Cardiac fibroblast (primary cell): Measurements from ENCODE around the gene PRKCA.

Source experiments
- DNase-seq, 2 donors: peaks; one replicate each; pipeline versions ENCODE4 v3.0.0 to v3.0.0-alpha.2; 2010; ENCODE audit warnings: low read depth in 2 of 2
- H3K4me3 ChIP-seq, 2 donors: replicated peaks in 1 of 2; 1 replicate in 1 of 2; 2 replicates in 1 of 2; pipeline ENCODE4 v1.5.1; 2011; ENCODE audit warnings: low read depth in 2 of 2, low read length in 2 of 2, mild to moderate bottlenecking in 2 of 2, moderate library complexity in 1 of 2
- CTCF ChIP-seq: IDR thresholded peaks from one replicate; pipeline ENCODE4 v1.5.1; 2011; ENCODE audit warnings: low read depth, mild to moderate bottlenecking, low read length, inconsistent platforms

PRKCA gene

GRCh38 chr17:66458782-66459181 lies 156.4 kb downstream of the PRKCA start:
- no peak for DNase-seq
- no peak for TF ChIP-seq CTCF
- H3K4me3 ChIP-seq, result no peak overlapping the region

- DNase-seq, result peak; percentile 99
- TF ChIP-seq CTCF, result no peak
- peak overlapping the region in 1 of 2 donors; percentile 2 for H3K4me3 ChIP-seq
Measured at GRCh38 chr17:66459811-66460270, 157.4 kb downstream of the PRKCA start.

GRCh38 chr17:66460558-66460957 lies 158.1 kb downstream of the PRKCA start:
- no peak for DNase-seq
- no peak overlapping the region for H3K4me3 ChIP-seq
- TF ChIP-seq CTCF, result no peak

DNA sequence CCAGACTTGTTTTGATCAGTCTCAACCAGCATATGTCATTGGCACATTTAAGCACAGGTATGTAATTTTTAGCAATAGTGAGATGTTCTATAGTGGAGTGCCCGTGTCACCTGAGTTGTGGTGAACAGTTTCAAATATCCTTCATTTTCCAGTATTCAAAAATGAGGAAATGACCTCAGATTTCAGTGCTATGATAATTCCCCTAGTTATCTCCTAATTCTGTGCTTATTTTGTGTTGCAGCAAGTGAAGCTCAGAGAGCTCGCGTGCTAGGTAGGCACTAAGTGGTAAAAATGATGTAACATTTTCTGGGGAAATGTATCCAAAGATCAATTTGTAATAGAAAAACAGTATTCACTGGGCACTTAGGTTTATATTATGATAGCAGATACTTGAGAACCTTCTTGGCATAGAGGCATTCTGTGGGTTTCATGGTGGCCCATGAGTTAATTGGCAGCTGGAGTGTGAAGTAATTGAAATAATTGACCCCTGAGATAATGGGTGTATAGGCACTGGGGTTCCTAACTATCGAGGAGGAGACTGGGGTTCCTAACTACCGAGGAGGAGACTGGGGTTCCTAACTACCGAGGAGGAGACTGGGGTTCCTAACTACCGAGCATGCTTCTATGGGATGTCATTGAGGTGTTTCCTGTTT lies 159.1 kb downstream of the PRKCA start:
- TF ChIP-seq CTCF, result no peak
- DNase-seq, result no peak
- no peak overlapping the region for H3K4me3 ChIP-seq

DNA sequence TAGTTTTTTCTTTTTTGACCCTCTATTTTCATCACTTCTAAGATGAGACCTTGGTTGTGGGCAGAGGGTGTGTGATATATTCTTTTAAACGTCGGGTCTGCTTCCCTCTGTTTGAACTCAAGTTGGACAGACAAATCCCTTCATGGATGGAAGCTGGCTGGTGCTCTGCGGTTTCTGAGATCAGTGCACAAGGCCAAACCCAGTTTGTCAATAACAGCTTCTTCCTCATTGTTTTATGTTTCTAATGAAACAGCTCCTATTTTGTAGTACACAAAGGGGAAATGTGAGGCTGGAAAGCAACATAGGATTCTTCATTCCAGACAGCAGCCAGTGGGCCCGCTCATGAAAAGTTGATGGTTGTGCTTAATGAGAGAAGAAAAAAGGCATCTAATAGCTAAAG lies 159.6 kb downstream of the PRKCA start:
- TF ChIP-seq CTCF, result no peak
- no peak overlapping the region for H3K4me3 ChIP-seq

DNA sequence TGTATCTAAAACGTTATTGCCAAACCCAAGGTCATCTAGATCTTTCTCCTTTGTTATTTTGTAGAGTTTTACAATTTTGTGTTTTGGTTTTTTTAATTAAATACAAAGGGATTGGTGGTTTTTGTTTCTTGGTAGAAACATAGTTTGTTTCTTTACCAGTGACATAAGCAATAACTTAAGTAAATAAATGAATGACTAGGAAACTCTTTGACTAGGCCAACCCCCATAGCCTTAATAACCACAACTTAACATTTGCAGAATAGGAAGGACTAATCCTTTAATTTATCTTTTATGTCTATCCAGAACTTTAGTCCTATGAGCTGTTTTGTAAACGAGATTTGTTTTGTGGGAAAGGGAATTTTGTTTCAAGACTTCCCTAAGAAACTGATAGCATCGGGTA lies 162.5 kb downstream of the PRKCA start:
- DNase-seq, result no peak
- no peak overlapping the region for H3K4me3 ChIP-seq
- no peak for TF ChIP-seq CTCF

More for the DNA sequence above, 159.6 kb downstream of the PRKCA start:
- no peak for DNase-seq

- DNase-seq, result no peak
- H3K4me3 ChIP-seq, result no peak overlapping the region
- no peak for TF ChIP-seq CTCF
Measured at GRCh38 chr17:66465701-66466100, 163.3 kb downstream of the PRKCA start.
